OCI-LY1 (cell line): ENCODE data around the gene E4F1.

Experiments
- EZH2 ChIP-seq: fragments of 200-600 bp; sonication (generic), shearing (Covaris generic); IDR thresholded peaks from 2 replicates; pipeline ENCODE4 v1.8.0; 2017; ENCODE audit warnings: borderline replicate concordance, mixed run types, mild to moderate bottlenecking, antibody characterized with exemption, low read length, moderate library complexity, mixed read lengths
- TF ChIP-seq, protein P1 (sequence below): fragments of 200-600 bp; sonication (generic), shearing (Covaris generic); IDR thresholded peaks from 2 replicates; pipeline ENCODE4 v1.5.1; 2017; ENCODE audit warnings: mild to moderate bottlenecking, antibody characterized with exemption, low read length, moderate library complexity, mixed read lengths

DNA sequence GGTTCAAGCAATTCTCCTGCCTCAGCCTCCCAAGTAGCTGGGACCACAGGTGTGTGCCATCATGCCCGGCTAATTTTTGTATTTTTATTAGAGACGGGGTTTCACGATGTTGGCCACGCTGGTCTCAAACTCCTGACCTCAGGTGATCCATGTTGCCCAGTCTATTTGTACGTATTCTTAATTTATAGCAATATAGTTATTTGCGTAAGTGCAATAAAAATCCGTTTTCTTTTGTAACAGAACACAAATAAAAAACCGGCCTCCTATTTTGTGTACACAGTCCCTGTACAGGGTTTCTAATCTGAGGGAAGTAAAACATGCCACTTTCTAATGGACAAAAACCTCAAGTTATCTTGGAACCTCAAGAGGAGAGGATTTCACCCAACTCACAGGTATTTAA lies 36.9 kb downstream of the E4F1 start:
- TF ChIP-seq, protein P1, sequence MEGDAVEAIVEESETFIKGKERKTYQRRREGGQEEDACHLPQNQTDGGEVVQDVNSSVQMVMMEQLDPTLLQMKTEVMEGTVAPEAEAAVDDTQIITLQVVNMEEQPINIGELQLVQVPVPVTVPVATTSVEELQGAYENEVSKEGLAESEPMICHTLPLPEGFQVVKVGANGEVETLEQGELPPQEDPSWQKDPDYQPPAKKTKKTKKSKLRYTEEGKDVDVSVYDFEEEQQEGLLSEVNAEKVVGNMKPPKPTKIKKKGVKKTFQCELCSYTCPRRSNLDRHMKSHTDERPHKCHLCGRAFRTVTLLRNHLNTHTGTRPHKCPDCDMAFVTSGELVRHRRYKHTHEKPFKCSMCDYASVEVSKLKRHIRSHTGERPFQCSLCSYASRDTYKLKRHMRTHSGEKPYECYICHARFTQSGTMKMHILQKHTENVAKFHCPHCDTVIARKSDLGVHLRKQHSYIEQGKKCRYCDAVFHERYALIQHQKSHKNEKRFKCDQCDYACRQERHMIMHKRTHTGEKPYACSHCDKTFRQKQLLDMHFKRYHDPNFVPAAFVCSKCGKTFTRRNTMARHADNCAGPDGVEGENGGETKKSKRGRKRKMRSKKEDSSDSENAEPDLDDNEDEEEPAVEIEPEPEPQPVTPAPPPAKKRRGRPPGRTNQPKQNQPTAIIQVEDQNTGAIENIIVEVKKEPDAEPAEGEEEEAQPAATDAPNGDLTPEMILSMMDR, result no peak
- no peak for TF ChIP-seq EZH2
